SK-N-SH (cell line): Measurements from ENCODE around the gene DNAJC18. TPM values are rescaled to one million over a fixed set of nuclear protein-coding genes. Genes with fewer than 3 reads are reported as not detected.

Experiments
- CTCF ChIA-PET: fragments of 300-600, 350-600 bp; formaldehyde crosslinking; extraction: SDS; loops from one replicate; lab custom pipeline; 2021; lab: Yijun Ruan, JAX
- POLR2A ChIA-PET: fragments of 350-600 bp; sonication (Branson Sonifier 250); formaldehyde crosslinking; extraction: SDS; loops from one replicate; lab custom pipeline; 2020; ENCODE audit warnings: antibody characterized with exemption, inconsistent platforms; lab: Yijun Ruan, JAX
- DNase-seq: peaks from one replicate; pipeline ENCODE4 v3.0.0; 2012
- H2AFZ ChIP-seq: fragments of 200-600 bp; sonication (generic); 2 replicates; pipeline ENCODE4 v1.8.1; 2016; ENCODE audit warnings: antibody characterized with exemption, mild to moderate bottlenecking, low read depth
- H3F3A ChIP-seq: fragments of 200-600 bp; sonication (generic); replicated peaks from 2 replicates; pipeline ENCODE3; 2016; ENCODE audit warnings: antibody characterized with exemption, mild to moderate bottlenecking; ENCODE audit not compliant: insufficient read depth
- H3K27ac ChIP-seq, 2 experiments: fragments of 200-500 bp in 1 of 2; fragments of 200-600 bp in 1 of 2; sonication (Bioruptor generic) in 1 of 2; sonication (generic), shearing (Covaris generic) in 1 of 2; 2 replicates each; pipeline versions ENCODE4 v1.5.1 to v1.6.1; 2014 to 2016; ENCODE audit warnings: low read depth in 2 of 2, inconsistent platforms in 1 of 2, low read length in 1 of 2, mild to moderate bottlenecking in 1 of 2, mixed read lengths in 1 of 2
- H3K27me3 ChIP-seq: fragments of 200-600 bp; sonication (generic), shearing (Covaris generic); 2 replicates; pipeline ENCODE4 v1.6.1; 2016; ENCODE audit warnings: mixed run types; ENCODE audit not compliant: insufficient read depth
- H3K36me3 ChIP-seq, 2 experiments: fragments of 200-500 bp in 1 of 2; fragments of 200-600 bp in 1 of 2; sonication (Bioruptor generic) in 1 of 2; sonication (generic) in 1 of 2; replicated peaks in 1 of 2; 2 replicates each; pipeline versions ENCODE3 to v1.5.1; 2014 to 2016; ENCODE audit warnings: low read length in 1 of 2, mild to moderate bottlenecking in 1 of 2; ENCODE audit not compliant: insufficient read depth in 2 of 2, control insufficient read depth in 1 of 2
- H3K4me1 ChIP-seq, 2 experiments: fragments of 200-500 bp in 1 of 2; fragments of 200-600 bp in 1 of 2; sonication (Bioruptor generic) in 1 of 2; sonication (generic), shearing (Covaris generic) in 1 of 2; 2 replicates each; pipeline versions ENCODE4 v1.5.1 to v1.6.1; 2014 to 2016; ENCODE audit warnings: low read depth in 1 of 2, low read length in 1 of 2, mixed run types in 1 of 2; ENCODE audit not compliant: insufficient read depth in 2 of 2, control insufficient read depth in 1 of 2
- H3K4me2 ChIP-seq: fragments of 200-600 bp; sonication (generic), shearing (Covaris generic); 2 replicates; pipeline ENCODE4 v1.6.1; 2017; ENCODE audit warnings: mixed run types
- H3K4me3 ChIP-seq, 2 experiments: fragments of 200-500 bp in 1 of 2; fragments of 200-600 bp in 1 of 2; sonication (Bioruptor generic) in 1 of 2; sonication (generic), shearing (Covaris generic) in 1 of 2; 2 replicates each; pipeline versions ENCODE4 v1.5.1 to v1.8.1; 2014 to 2016; ENCODE audit warnings: low read depth in 2 of 2, inconsistent platforms in 1 of 2, low read length in 1 of 2, mild to moderate bottlenecking in 1 of 2, mixed read lengths in 1 of 2, moderate library complexity in 1 of 2
- H3K79me2 ChIP-seq: fragments of 200-600 bp; sonication (generic); 2 replicates; pipeline ENCODE4 v1.8.1; 2017; ENCODE audit warnings: mild to moderate bottlenecking; ENCODE audit not compliant: insufficient read depth
- H3K9ac ChIP-seq: fragments of 200-600 bp; sonication (generic); 2 replicates; pipeline ENCODE4 v1.6.1; 2017; ENCODE audit warnings: mixed run types
- H3K9me2 ChIP-seq: fragments of 200-600 bp; sonication (generic); 2 replicates; pipeline ENCODE4 v1.6.1; 2017; ENCODE audit warnings: mixed run types
- H3K9me3 ChIP-seq: fragments of 200-600 bp; sonication (generic); 2 replicates; pipeline ENCODE4 v1.6.1; 2017; ENCODE audit warnings: mixed run types, mild to moderate bottlenecking, moderate library complexity
- H4K20me1 ChIP-seq: fragments of 200-600 bp; sonication (generic); 2 replicates; pipeline ENCODE4 v1.6.1; 2017; ENCODE audit warnings: mild to moderate bottlenecking, mixed run types; ENCODE audit not compliant: insufficient read depth
- CHD2 ChIP-seq: fragments of 150-350 bp; IDR thresholded peaks from 2 replicates; pipeline ENCODE4 v1.6.1; 2018; ENCODE audit warnings: low read length; ENCODE audit not compliant: partially characterized antibody
- ELF1 ChIP-seq: IDR thresholded peaks from 2 replicates; pipeline ENCODE4 v1.4.0; 2012
- FOXM1 ChIP-seq: IDR thresholded peaks from 2 replicates; pipeline ENCODE4 v1.4.0; 2012; ENCODE audit warnings: low read depth, mild to moderate bottlenecking
- GABPA ChIP-seq: IDR thresholded peaks from 2 replicates; pipeline ENCODE4 v1.4.0; 2012; ENCODE audit warnings: low read depth, mild to moderate bottlenecking
- MEF2A ChIP-seq: IDR thresholded peaks from 2 replicates; pipeline ENCODE4 v1.4.0; 2012; ENCODE audit warnings: low read depth, borderline replicate concordance
- POLR2AphosphoS5 ChIP-seq: IDR thresholded peaks from 2 replicates; pipeline ENCODE4 v1.6.1; 2012; ENCODE audit warnings: low read depth, low read length
- RCOR1 ChIP-seq: fragments of 150-350 bp; IDR thresholded peaks from 2 replicates; pipeline ENCODE4 v1.6.1; 2017; ENCODE audit warnings: antibody characterized with exemption, low read length
- SIN3A ChIP-seq: IDR thresholded peaks from 2 replicates; pipeline ENCODE4 v1.6.1; 2012; ENCODE audit warnings: low read depth, mild to moderate bottlenecking, low read length, moderate library complexity, borderline replicate concordance
- TEAD4 ChIP-seq: IDR thresholded peaks from 2 replicates; pipeline ENCODE4 v1.4.0; 2012; ENCODE audit warnings: mild to moderate bottlenecking, borderline replicate concordance; ENCODE audit not compliant: insufficient read depth
- YY1 ChIP-seq: IDR thresholded peaks from 2 replicates; pipeline ENCODE4 v1.4.0; 2012; ENCODE audit warnings: low read depth, mild to moderate bottlenecking
- WGBS: methylation state at CpG from one replicate; pipeline ENCODE4 v1.1.6; 2017; ENCODE audit warnings: low lambda C conversion rate; 5-methylcytosine and 5-hydroxymethylcytosine counted together
- polyA plus RNA-seq, 3 experiments: library from polyadenylated mRNA; depleted of rRNA; stranded (reverse); fragments of >200 nt; gene quantifications; 2 replicates each; pipeline ENCODE4 v1.2.3, GENCODE V29; 2012
- TF ChIP-seq, protein P1 (sequence below): IDR thresholded peaks from 2 replicates; pipeline ENCODE4 v1.6.1; 2012; ENCODE audit warnings: mild to moderate bottlenecking, low read depth, low read length, moderate library complexity
- TF ChIP-seq, protein P2 (sequence below): IDR thresholded peaks from 2 replicates; pipeline ENCODE4 v1.4.0; 2012; ENCODE audit warnings: low read depth

The DNAJC18 gene
- polyA plus RNA-seq, 1 of the 3 experiments (the other 2 are of a cell fraction) = 7.4 TPM

- TF ChIP-seq, protein P1, sequence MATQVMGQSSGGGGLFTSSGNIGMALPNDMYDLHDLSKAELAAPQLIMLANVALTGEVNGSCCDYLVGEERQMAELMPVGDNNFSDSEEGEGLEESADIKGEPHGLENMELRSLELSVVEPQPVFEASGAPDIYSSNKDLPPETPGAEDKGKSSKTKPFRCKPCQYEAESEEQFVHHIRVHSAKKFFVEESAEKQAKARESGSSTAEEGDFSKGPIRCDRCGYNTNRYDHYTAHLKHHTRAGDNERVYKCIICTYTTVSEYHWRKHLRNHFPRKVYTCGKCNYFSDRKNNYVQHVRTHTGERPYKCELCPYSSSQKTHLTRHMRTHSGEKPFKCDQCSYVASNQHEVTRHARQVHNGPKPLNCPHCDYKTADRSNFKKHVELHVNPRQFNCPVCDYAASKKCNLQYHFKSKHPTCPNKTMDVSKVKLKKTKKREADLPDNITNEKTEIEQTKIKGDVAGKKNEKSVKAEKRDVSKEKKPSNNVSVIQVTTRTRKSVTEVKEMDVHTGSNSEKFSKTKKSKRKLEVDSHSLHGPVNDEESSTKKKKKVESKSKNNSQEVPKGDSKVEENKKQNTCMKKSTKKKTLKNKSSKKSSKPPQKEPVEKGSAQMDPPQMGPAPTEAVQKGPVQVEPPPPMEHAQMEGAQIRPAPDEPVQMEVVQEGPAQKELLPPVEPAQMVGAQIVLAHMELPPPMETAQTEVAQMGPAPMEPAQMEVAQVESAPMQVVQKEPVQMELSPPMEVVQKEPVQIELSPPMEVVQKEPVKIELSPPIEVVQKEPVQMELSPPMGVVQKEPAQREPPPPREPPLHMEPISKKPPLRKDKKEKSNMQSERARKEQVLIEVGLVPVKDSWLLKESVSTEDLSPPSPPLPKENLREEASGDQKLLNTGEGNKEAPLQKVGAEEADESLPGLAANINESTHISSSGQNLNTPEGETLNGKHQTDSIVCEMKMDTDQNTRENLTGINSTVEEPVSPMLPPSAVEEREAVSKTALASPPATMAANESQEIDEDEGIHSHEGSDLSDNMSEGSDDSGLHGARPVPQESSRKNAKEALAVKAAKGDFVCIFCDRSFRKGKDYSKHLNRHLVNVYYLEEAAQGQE = no peak
- TF ChIP-seq GABPA (no peak), RCOR1 (no peak), POLR2AphosphoS5 (no peak), SIN3A (no peak), MEF2A (no peak)
- TF ChIP-seq, protein P2, sequence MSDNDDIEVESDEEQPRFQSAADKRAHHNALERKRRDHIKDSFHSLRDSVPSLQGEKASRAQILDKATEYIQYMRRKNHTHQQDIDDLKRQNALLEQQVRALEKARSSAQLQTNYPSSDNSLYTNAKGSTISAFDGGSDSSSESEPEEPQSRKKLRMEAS = no peak
These were observed 17.9 kb upstream of the DNAJC18 start (continued) for GRCh38 chr5:139457241-139457640.

DNA sequence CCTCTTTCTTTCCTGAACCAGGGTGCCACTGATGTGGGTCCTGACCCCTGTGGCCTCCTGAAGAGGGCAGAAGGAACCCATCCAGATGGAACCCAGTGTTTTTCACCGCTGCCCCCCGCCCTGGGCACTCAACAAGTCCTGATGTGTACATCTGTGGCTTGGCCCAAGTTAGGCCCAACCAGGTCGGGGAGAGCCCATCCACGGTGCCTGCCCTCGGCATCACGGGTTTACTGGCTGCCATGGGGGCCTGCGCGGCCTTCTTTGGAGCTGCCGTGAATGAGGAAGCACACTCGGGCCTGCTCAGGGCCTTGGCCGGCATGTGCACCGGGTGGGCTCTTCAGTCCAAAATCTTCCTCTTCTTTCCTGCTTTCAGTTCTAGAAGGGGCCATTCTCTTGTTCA, 17.5 kb upstream of the DNAJC18 start:
- Histone ChIP-seq H3K9me2 (no peaks in the 10 kb centered on the region), H3K4me2 (no peak overlapping the region), H4K20me1 (no peaks in the 10 kb centered on the region), H2AFZ (no peak overlapping the region), H3K27me3 (no peaks in the 10 kb centered on the region), H3F3A (peaks cover 13% of the 10 kb centered on the region), H3K4me3 (no peak overlapping the region), H3K79me2 (0 out of 2 replicates have a peak, but pooled peaks cover 6% of the 10 kb centered on the region), H3K9me3 (no peaks in the 10 kb centered on the region), H3K36me3 (no peaks in the 10 kb centered on the region), H3K27ac (no peak overlapping the region), H3K4me1 (peaks cover 0 to 25% of the 10 kb centered on the region in 2 experiments; a peak in 3 of 4 replicates), H3K9ac (no peak overlapping the region)
- 95% methylated on average over 7 of the region's 12 CpGs for WGBS
- TF ChIP-seq CHD2 (no peak), YY1 (no peak), FOXM1 (no peak), TEAD4 (no peak), RCOR1 (no peak), ELF1 (no peak)
- TF ChIP-seq, protein P2 = no peak
- DNase-seq = no peak
- POLR2A ChIA-PET = no interaction called here
- CTCF ChIA-PET = no interaction called here
